Retinal pigment epithelial cell (primary cell): ENCODE data around the gene TDRD5.

ENCODE experiments used
- DNase-seq: peaks from one replicate; pipeline ENCODE4 v3.0.0-alpha.2; 2010; ENCODE audit warnings: low read depth
- H3K4me3 ChIP-seq: 2 replicates; pipeline ENCODE4 v1.5.1; 2011; ENCODE audit warnings: mild to moderate bottlenecking, low read length, control low read depth, moderate library complexity
- CTCF ChIP-seq: conservative IDR thresholded peaks from 2 replicates; pipeline ENCODE4 v1.5.1; 2011; ENCODE audit warnings: low read depth, low read length, control low read depth, inconsistent platforms

The TDRD5 gene

GRCh38 chr1:179550746-179551682, 40.6 kb upstream of the TDRD5 start:
- DNase-seq: peak; percentile 26
- no peak overlapping the region for H3K4me3 ChIP-seq
- TF ChIP-seq CTCF: no peak

DNA sequence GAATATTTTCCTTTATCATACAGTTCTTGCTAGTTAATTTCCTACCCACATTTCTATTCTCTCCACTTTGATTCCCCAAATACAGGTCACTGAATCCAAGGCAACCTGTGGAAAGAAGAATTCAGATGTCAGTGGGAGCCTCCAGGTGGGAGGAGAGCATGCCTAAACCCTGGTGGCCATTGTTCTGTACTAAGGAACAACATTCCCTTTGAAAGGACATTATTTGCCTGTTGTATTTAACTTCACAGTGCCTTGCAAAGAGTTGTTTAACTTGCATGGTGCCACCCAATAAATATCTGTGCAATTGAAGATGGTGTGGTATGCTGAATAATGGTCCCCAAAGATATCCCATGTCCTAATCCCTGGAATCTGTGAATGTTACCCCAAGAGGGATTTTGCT, 37.2 kb upstream of the TDRD5 start:
- TF ChIP-seq CTCF: no peak
- no peak overlapping the region for H3K4me3 ChIP-seq
- DNase-seq: no peak

DNA sequence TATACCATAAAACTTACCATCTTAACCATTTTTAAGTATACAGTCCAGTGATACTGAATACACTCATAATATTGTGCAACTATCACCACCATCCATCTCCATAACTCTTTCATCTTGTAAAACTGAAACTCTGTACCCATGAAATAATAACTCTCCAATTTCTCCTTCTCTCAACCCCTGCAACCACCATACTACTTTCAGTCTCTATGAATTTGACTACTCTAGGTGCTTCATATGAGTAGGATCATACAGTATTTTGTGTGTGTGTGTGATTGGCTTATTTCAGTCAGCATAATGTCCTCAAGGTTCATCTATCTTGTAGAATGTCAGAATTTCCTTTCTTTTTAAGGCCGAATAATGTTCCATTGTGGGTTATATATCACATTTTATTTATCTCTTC, 33.6 kb upstream of the TDRD5 start:
- H3K4me3 ChIP-seq: no peak overlapping the region
- no peak for TF ChIP-seq CTCF
- no peak for DNase-seq

- no peak for DNase-seq
- no peak within 1 kb of the TSS for H3K4me3 ChIP-seq
- no peak for TF ChIP-seq CTCF
These were observed 15.9 kb upstream of the TDRD5 start, which contains the start of gene NPHS2 for GRCh38 chr1:179575497-179576314. Gene NPHS2, minus strand, starts transcription at chr1:179575948. Its CDS starts 84 bp downstream, at chr1:179575864.

- H3K4me3 ChIP-seq: no peak overlapping the region
- DNase-seq: no peak
- TF ChIP-seq CTCF: no peak
These were observed 15.1 kb upstream of the TDRD5 start for GRCh38 chr1:179576509-179576908.

GRCh38 chr1:179583771-179584320, 7.8 kb upstream of the TDRD5 start:
- H3K4me3 ChIP-seq: no peak overlapping the region
- DNase-seq: no peak
- TF ChIP-seq CTCF: no peak
